NCI-H345 (cell line): ENCODE results near the gene PCYT1B.
"Not testable (repeated sequence)": the region's sequence is repeated elsewhere in the genome, so short reads cannot be mapped to it uniquely, and the experiment has no call there.

Experiments used
- DNase-seq: peaks from one replicate; lab custom pipeline; 2025; lab: John Stamatoyannopoulos, UW

Gene PCYT1B

GRCh38 chrX:24647257-24648058, at the start of gene PCYT1B:
Gene PCYT1B, minus strand, starts transcription at chrX:24647347. Its CDS starts 242 bp downstream, at chrX:24647105.
- DNase-seq, result peak; percentile 90

GRCh38 chrX:24696294-24696693, 49.1 kb upstream of the PCYT1B start:
- no peak for DNase-seq

GRCh38 chrX:24694825-24695224, 47.7 kb upstream of the PCYT1B start:
- DNase-seq, result no peak

GRCh38 chrX:24693453-24694202, 46.5 kb upstream of the PCYT1B start, which contains the start of gene POLA1:
Gene POLA1, plus strand, starts transcription at chrX:24693918. Its CDS starts 44 bp downstream, at chrX:24693962.
- DNase-seq, result peak; percentile 97

- no peak for DNase-seq
These were observed 45.2 kb upstream of the PCYT1B start for GRCh38 chrX:24692305-24692704.

- DNase-seq, result no peak
These were observed 36.9 kb upstream of the PCYT1B start for GRCh38 chrX:24684048-24684447.

- no peak for DNase-seq
These were observed 35.7 kb upstream of the PCYT1B start for GRCh38 chrX:24682739-24683432.

GRCh38 chrX:24676403-24677024, 29.4 kb upstream of the PCYT1B start:
- DNase-seq, result no peak

GRCh38 chrX:24673424-24673823, 26.3 kb upstream of the PCYT1B start:
- DNase-seq, result no peak

GRCh38 chrX:24672701-24673190, 25.6 kb upstream of the PCYT1B start:
- no peak for DNase-seq

GRCh38 chrX:24668111-24668510, 21.0 kb upstream of the PCYT1B start:
- DNase-seq, result no peak

GRCh38 chrX:24662352-24662751, 15.2 kb upstream of the PCYT1B start:
- DNase-seq, result no peak

- DNase-seq, result no peak
These were observed 14.1 kb upstream of the PCYT1B start for GRCh38 chrX:24661292-24661691.

GRCh38 chrX:24659646-24660045, 12.5 kb upstream of the PCYT1B start:
- DNase-seq, result no peak

GRCh38 chrX:24659106-24659505, 12.0 kb upstream of the PCYT1B start:
- DNase-seq, result no peak

- no peak for DNase-seq
These were observed 11.3 kb upstream of the PCYT1B start for GRCh38 chrX:24658421-24658820.

GRCh38 chrX:24657671-24658386, 10.7 kb upstream of the PCYT1B start:
- no peak for DNase-seq

- DNase-seq, result not testable (repeated sequence)
These were observed 8.5 kb upstream of the PCYT1B start for GRCh38 chrX:24655679-24656078.

GRCh38 chrX:24651783-24652182, 4.6 kb upstream of the PCYT1B start:
- no peak for DNase-seq

GRCh38 chrX:24648495-24648894, 1.3 kb upstream of the PCYT1B start:
- DNase-seq, result no peak

- peak; percentile 45 for DNase-seq
These were observed 383 bp downstream of the PCYT1B start for GRCh38 chrX:24646745-24647182.
